Body of pancreas (tissue), 4 donors: Measurements from ENCODE around the gene CELF1.

Experiments
- CTCF ChIP-seq, 7 experiments: fragments of 450-650 bp in 4 of 7; fragments of 200-600 bp in 3 of 7; sonication (generic) in 3 of 7; IDR thresholded peaks; one replicate each; pipeline ENCODE4 v1.5.1; 2016 to 2019; ENCODE audit warnings: antibody characterized with exemption in 7 of 7
- POLR2A ChIP-seq, 3 donors: fragments of 450-650 bp; IDR thresholded peaks; one replicate each; pipeline ENCODE4 v1.6.1; 2016; ENCODE audit warnings: antibody characterized with exemption in 3 of 3, mild to moderate bottlenecking in 2 of 3

DNA sequence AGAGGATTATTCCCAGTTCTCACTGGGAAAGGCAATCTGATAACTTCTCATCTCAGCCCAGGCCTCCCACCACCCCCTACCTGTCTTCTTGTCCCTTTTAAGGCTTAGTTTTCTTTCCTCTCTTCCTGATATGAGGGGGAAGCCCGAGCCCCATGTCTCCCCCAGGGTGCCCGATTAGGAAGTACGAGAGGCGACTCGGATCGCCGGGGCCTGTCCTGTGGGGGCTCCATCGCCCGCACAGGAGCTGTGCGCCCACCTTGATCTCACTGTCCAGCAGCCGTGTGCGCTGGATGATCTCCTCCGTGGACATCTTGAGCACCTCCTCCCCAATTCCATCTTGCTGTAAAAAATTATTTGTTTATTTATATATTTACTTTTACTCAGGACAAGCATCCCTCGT, 127.3 kb downstream of the CELF1 start:
- TF ChIP-seq POLR2A (IDR thresholded peaks at IDR 0.05) (no peak), CTCF (IDR thresholded peaks at IDR 0.05) (no peak)
